Astrocyte of the spinal cord (primary cell): ENCODE measurements around the gene SVIL.
"Not testable (repeated sequence)": the region's sequence is repeated elsewhere in the genome, so short reads cannot be mapped to it uniquely, and the experiment has no call there.

Experiments
- DNase-seq: peaks from one replicate; pipeline ENCODE4 v3.0.0; 2011; ENCODE audit warnings: low read depth, low spot score
- H3K4me3 ChIP-seq: 2 replicates; pipeline ENCODE4 v1.5.1; 2011; ENCODE audit warnings: low read depth, mild to moderate bottlenecking, low read length, moderate library complexity
- in situ Hi-C: cut with HindIII; loops from 2 replicates; pipeline ENCODE4 v1.10.0; 2017; ENCODE audit warnings: low sequenced_read_pairs
- TF ChIP-seq, protein P1 (sequence below): IDR thresholded peaks from 2 replicates; pipeline ENCODE4 v1.5.1; 2012; ENCODE audit warnings: low read depth, mild to moderate bottlenecking, low read length, inconsistent platforms

Gene SVIL

DNA sequence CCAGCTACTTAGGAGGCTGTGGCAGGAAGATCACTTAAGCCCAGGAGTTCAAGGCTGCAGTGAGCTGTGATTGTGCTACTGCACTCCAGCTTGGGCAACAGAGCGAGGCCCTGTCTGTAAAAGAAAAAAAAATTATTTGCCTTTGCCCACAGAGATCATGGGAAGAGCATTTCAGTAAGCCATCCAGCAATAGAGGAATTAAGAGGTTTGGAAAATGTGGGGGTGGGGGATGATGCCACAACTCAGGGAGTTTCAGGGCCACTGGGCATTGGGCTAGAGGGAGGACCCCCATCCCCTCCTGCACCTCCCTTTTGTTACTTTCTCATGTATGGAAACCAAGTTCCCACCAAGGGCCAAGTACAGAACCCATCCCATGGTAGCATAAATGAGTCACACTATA, 38.4 kb downstream of the SVIL start:
- in situ Hi-C loops, result no loop called here
- no peak for DNase-seq
- H3K4me3 ChIP-seq, result no peak overlapping the region
- TF ChIP-seq, protein P1, sequence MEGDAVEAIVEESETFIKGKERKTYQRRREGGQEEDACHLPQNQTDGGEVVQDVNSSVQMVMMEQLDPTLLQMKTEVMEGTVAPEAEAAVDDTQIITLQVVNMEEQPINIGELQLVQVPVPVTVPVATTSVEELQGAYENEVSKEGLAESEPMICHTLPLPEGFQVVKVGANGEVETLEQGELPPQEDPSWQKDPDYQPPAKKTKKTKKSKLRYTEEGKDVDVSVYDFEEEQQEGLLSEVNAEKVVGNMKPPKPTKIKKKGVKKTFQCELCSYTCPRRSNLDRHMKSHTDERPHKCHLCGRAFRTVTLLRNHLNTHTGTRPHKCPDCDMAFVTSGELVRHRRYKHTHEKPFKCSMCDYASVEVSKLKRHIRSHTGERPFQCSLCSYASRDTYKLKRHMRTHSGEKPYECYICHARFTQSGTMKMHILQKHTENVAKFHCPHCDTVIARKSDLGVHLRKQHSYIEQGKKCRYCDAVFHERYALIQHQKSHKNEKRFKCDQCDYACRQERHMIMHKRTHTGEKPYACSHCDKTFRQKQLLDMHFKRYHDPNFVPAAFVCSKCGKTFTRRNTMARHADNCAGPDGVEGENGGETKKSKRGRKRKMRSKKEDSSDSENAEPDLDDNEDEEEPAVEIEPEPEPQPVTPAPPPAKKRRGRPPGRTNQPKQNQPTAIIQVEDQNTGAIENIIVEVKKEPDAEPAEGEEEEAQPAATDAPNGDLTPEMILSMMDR, result no peak

DNA sequence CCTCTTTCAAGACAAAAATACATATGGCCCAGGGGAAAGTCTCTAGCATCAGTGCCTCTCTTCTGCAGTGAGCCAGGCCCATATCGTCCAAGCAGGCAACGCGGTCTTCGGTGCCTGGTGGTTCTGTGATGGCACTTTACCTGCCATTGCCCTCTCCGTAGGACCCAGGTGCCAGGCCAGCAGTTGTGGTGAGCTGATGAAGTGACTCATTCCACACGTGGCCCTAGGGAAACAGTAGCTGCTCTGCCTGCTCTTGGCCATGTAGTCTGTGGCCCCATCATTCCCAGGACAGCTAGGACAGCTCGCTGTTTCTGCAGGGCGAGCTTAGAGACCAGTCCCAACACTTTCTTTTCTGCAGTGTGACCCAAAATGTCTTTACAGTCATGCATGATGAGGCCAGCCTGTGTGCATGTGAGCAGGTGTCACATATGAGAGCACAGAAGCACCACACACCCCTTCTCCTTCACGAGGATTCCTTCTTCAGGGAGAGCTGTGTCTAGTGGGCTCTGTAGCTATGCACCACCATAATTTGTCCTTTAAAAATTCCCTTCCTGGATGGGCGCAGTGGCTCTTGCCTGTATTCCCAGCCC, 39.0 kb downstream of the SVIL start:
- no peak for DNase-seq
- TF ChIP-seq, protein P1, result no peak
- in situ Hi-C loops, result no loop called here
- no peak overlapping the region for H3K4me3 ChIP-seq

GRCh38 chr10:29595146-29595545, 39.6 kb downstream of the SVIL start:
- H3K4me3 ChIP-seq, result no peak overlapping the region
- in situ Hi-C loops, result no loop called here
- TF ChIP-seq, protein P1, result no peak

GRCh38 chr10:29591651-29591968, 43.2 kb downstream of the SVIL start:
- H3K4me3 ChIP-seq, result no peak overlapping the region
- TF ChIP-seq, protein P1, result no peak
- DNase-seq, result no peak
- in situ Hi-C loops, result no loop called here

More at GRCh38 chr10:29595146-29595545, 39.6 kb downstream of the SVIL start:
- no peak for DNase-seq

GRCh38 chr10:29590915-29591650, 43.7 kb downstream of the SVIL start:
- no peak for DNase-seq
- in situ Hi-C loops, result no loop called here
- no peak overlapping the region for H3K4me3 ChIP-seq
- TF ChIP-seq, protein P1, result no peak

GRCh38 chr10:29588629-29589421, 45.9 kb downstream of the SVIL start:
- in situ Hi-C loops, result no loop called here
- no peak overlapping the region for H3K4me3 ChIP-seq
- TF ChIP-seq, protein P1, result no peak
- peak; percentile 35 for DNase-seq

DNA sequence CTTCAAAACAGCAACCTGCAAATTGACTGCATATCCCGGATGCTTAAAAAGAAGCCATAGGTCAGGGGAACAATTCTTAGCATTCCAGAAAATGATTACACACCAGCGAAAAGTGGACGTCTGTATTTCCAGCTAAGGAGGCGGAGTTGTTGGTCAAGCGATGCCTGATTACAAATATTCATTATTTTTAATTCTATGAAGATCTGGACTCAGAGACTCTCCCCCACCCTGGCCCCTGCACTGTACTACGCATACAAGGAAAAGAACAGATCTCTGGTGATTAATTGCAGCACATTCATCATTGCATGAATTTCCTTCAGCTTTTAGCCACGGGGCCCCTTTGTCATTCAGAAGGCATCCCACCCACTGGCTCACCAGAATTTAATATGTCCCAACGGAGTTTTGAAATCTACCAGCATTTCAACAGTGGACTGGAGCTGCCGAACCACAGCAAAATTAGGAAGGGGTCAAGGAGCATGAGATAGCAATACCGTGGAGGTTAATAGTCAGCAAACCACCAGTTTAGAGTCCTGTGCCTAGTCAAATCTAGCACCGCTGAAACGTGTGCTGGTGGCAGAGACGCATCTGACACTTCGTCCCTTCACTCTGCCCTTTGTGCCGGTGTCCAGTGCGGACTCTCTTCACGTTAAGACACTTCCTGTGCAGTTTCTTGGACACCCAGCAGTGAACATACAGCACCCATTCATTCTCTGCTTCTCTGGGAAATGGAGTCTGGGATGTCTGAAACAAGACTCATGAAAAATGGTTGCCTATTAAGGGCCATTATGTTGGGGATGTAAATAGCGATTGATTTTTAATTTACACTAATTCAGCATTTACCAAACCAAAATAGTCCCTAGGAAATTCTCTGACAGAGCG, 46.8 kb downstream of the SVIL start:
- in situ Hi-C loops, DNase-seq, H3K4me3 ChIP-seq: not testable (repeated sequence)

DNA sequence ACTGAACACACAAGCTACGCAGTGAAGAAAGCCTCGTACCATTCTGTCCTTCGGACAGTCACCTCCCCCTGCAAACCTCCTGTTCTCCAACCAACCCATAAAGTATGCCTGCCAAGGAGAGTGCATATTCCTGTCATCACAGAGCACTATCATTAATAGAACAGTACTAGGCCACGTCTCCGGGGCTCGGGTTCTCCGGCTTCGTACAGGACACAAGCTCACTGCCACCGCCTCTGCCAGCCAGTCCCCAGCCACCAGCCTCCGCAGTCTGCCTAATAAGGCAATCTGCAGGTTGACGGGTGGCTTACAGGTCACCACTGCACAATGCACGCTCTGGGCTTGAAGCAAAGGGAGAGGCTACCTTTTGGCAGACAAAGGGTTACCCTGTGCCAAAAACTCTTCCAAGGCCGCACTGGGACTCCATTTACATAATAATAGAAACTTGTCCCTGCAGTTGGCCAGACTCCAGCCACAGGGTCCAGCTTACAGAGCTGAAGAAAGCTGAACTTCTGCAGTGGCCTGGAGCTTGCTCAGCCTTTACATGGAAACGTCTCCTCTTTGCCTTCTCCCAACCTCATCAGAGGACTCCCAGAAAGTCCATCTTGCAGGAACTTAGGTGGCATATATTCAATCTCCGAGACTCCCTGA, 47.5 kb downstream of the SVIL start:
- in situ Hi-C loops, H3K4me3 ChIP-seq, DNase-seq: not testable (repeated sequence)
